Activated T-helper 9 cell treated with anti-CD3 and anti-CD28 coated beads, Interleukin-2, amount 50 U/mL, for 16 hours (primary cell): ENCODE results near the gene P3R3URF.
"Not testable (repeated sequence)": the region's sequence is repeated elsewhere in the genome, so short reads cannot be mapped to it uniquely, and the experiment has no call there.

Source experiments
- DNase-seq: peaks from one replicate; pipeline ENCODE4 v3.0.0-alpha.2; 2020; ENCODE audit warnings: low read depth

The P3R3URF gene

DNA sequence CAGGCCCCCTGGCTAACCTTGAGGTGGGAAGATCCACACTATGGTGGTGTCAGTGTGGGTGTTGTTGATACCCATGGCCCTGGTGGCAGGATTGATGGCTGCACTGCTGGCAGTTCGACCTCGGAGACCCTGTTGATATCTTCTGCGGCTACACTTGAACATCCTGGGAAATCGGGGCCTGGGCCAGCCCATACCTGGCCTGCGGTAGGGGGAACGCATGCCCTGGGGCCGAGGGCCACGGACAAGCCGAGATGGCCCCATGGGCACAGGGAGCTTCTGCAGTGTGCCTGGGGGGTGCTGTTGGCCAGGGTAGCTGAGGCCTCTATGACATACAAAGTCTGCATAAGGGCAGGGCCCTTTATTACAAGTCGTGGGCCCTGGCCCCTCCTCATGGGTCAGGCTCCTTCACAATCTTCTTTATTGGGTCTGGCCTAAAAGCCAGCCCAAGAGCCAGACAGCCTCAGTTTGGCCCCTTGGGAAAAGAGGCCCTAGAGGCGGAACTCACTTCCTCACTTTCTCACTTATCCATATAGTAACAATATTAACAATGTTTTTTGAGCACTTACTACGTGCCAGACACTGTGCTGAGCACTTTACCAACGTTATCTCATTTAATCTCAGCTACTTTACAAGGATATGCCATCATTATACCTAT is at the start of gene P3R3URF:
P3R3URF (minus strand) TSS at position 278 of the 655 bp plus-strand sequence; CDS start at position 261, 17 bp downstream.
- DNase-seq = no peak

DNA sequence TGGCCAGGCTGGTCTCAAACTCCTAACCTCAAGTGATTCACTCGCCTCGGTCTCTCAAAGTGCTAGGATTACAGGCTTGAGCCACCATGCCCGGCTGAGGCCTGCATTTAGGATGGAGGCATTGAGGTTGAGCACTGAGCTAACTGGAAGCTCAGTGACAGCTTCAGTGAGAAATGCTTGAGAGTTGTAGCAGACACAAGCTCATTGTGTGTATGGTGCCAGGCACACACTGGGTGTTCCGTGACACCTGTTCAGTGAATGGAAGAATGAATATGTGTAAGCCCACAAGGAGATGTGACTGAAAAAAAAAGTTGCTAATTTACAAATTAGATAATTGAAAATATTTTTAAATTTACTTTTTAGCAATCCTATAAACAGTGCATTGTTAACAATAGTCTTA is 48.7 kb upstream of the P3R3URF start:
- DNase-seq = no peak

DNA sequence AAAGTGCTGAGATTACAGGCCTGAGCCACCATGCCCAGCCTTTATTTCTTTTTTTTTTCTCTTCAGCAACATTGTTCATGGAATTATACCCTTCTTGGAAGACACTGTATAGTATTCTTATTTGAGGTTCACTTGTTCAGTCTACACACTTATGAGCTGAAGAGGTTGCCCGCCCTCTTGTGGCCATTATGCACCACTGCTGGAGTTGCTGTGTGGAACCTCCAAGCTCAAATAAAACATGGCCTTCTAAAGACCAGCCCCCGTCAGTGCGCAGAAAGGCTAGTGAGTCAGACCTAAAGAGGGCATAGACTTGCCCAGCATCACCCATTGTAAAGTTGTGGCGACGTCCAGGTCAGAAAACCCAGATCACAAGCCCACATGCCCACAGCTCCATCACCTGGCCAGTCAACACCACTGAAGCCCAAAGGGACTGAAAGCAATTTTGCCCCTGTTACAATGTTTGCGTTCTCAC is 47.2 kb upstream of the P3R3URF start:
- peak; percentile 26 for DNase-seq

GRCh38 chr1:46223055-46223454 is 46.8 kb upstream of the P3R3URF start:
- DNase-seq = not testable (repeated sequence)

GRCh38 chr1:46221749-46222148 is 45.5 kb upstream of the P3R3URF start:
- DNase-seq = no peak

- no peak for DNase-seq
Observed at GRCh38 chr1:46220808-46221207, 44.5 kb upstream of the P3R3URF start.

DNA sequence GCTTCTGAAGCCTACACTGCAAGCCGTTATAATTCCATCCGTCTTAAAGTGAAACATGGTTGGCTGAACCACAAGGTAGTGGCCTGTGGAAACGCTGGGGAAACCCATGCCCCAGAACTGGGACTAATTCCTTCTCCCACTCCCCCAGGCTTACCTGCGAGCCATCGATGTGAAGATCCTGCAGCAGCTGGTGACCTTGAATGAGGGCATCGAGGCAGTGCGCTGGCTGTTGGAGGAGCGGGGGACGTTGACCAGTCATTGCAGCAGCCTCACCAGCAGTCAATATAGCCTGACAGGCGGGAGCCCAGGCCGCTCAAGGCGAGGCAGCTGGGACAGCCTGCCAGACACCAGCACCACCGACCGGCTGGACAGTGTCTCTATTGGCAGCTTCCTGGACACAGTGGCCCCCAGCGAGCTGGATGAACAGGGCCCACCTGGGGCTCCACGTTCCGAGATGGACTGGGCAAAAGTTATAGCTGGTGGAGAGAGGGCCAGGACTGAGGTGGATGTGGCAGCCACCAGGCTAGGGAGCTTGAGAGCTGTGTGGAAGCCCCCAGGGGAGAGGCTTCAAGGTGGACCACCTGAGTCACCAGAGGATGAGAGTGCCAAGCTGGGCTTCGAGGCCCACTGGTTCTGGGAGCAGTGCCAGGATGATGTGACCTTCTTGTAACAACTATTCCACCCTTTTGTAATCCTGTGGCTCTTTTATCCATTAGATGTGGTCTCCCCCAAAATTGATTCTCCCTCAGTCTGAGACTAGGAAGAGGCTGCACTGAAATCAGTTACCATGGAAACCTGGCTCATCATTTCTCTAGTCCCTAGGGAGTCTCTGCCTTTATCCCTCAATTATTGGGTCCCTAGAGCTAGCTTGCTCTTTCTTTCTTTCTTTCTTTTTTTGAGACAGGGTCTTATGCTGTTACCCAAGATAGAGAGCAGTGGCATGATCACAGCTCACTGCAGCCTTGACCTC is 43.5 kb upstream of the P3R3URF start:
- DNase-seq = no peak

GRCh38 chr1:46218443-46218842 is 42.2 kb upstream of the P3R3URF start:
- DNase-seq = no peak

- DNase-seq = no peak
Observed at GRCh38 chr1:46215504-46215903, 39.2 kb upstream of the P3R3URF start.

GRCh38 chr1:46211051-46211450 is 34.8 kb upstream of the P3R3URF start:
- DNase-seq = no peak

DNA sequence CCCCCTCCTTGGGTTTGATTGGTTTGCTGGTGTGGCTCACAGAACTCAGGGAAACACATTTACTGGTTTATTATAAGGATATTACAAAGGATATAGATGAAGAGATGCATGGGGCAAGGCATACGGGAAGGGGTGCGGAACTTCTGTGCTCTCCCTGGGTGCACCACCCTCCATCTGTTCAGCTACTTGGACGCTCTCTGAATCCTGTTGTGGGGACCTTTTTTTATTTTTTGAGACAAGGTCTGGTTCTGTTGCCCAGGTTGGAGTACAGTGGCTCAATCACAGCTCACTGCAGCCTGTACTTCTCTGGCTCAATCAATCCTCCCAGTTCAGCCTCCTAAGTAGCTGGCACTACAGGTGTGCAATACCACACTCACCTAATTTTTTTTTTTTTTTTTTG is 34.3 kb upstream of the P3R3URF start:
- no peak for DNase-seq

DNA sequence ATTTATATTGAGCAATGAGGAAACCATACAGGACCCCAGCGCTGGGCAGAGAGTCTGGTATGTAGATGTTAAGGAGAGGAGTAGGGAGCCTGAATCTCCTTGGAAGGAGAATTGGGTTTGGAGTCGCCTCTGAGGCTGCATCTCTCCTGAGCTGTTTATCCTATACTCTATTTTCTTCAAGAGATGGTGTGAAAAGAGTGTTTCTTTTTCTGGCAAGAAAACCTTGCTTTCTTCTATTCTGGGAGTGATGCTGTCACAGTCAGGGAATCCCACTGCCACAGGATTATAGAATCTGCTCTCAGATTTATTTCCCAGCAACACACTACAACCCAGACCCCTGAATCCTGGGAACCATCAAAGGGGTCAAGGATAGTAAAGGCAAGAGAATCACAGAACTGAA is 30.1 kb upstream of the P3R3URF start:
- no peak for DNase-seq

DNA sequence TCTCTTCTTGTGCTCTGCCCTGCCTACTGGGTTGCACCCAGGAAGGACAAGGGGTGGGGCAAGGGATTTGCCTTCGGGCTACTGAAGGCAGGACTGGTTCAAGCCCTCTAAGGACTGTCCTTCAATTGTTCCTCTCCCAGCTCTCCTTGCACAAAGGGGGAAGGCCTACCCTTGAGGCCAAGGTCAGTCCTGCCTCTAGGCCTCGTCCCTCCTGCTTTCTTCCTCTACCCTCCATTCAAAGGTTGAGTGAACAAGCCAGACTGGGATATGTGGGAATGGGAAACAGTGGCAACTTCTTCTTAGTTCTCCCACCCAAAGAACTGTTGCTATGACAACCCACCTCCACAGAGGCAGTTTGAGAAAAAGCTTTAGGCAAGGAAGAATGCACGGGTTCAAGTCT is 29.5 kb upstream of the P3R3URF start:
- no peak for DNase-seq

- no peak for DNase-seq
Observed at GRCh38 chr1:46205141-46205540, 28.9 kb upstream of the P3R3URF start.

DNA sequence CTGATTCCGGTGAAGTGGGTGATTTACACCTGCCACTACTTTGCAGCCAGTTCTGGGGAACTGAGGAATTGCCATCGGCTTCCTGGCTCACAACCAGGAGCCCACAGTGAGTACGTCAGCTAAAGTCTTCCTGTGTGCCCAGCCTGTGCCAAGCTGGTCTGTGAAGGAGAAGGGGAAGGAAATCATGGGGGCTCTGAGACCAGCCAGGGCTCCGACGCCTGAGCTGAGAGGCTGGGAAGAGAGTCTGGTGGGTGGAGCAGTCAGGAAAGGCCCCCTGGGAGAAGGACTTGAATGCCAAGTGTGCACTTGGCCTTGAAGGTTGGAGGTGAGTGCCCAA is 28.1 kb upstream of the P3R3URF start:
- DNase-seq = no peak

- DNase-seq = no peak
Observed at GRCh38 chr1:46203738-46204405, 27.6 kb upstream of the P3R3URF start.

DNA sequence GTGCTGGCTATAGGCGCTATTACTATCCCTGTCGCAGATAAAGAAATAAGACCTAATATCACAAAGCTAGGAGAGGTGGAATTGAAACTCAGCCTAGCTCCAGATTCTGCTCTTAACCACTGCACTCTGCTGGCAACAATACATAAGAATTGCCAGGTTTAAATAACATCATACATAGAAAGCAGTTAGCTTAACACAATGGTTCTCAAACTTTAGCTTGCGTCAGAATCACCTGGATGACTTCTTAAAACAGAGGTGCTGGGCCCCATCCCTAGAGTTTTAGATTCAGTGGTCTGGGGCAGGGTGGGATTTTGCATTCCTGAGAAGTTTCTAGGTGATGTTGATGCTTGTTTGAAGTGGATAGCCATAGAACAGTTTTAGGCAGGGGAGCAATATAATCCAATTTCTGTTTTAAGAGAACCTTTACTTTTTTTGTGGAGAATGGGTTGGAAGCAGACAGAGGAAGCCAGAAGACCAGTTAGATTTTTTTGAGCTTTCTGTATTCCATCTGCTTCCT is 23.0 kb upstream of the P3R3URF start:
- no peak for DNase-seq

GRCh38 chr1:46197964-46198811 is 21.9 kb upstream of the P3R3URF start, which contains the start of gene POMGNT1:
TSS of gene POMGNT1 (minus strand) at chr1:46198434. CDS start at chr1:46197821, 613 bp downstream.
- peak; percentile 69 for DNase-seq

DNA sequence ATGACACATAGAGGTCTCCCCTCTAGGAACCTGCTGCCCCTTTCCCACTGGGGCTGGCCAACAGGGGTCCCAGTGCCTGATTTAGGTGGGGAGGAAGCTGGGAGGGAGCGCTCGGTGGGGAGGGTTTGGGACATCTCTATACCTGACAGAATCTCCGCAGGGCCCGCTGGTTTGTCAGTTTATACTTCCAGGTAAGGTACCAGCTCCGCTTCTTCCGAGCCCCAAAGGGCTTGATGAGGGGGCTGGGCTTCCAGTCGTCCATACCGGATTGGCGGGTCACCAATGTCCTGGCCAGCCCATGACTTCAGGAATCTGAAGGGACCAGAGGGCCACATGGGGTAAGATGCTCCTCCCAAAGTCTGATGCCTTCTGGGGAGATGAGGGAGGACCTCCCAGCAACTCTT is 21.3 kb upstream of the P3R3URF start:
- DNase-seq = no peak

DNA sequence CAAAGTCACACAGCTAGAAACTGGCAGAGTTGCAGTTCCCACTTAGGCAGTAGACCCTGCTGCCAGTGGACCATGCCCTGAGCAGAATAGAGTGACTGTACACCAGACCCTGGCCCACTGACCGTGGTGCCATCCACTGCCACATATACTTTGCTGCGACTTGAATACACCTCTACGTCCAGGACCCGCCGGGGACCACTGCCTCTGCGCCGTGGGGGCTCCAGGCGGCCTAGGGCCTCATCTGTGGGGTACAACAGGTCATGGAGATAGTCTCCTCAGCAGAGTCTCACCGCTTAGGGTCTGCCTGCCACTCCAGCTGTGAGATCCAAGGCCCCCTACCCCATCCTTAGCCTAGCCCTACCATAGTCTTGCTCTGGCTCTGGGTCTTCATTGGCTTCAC is 20.3 kb upstream of the P3R3URF start:
- DNase-seq = no peak

DNA sequence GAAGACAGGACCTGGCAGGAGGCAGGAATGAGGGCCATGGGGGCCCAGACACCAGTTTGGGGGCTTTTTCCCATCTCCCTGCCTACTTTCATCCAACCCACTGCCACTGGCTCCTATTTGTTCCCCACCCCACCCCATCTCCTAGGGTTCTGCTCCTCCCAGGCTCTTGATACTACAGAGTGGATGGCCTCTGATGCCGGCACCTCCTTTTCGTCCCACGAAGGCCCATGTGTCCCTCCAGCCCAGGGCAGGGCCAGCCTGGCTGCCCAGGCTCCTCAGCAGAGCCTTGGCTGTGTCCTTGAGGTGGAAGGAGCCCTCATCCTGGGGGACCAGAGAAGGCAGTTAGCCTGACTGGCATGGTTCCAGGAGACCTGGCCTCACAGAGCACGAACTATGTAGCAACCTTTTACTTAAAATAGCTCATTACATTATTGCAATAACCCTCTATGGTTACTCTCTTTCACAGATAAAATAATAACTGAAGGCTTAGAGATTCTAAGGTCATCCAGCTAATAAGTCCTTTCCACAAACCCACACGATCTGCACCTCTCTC is 18.4 kb upstream of the P3R3URF start:
- no peak for DNase-seq
